WI38 (cell line): ENCODE data around the gene HOXA10.

Experiments used
- H3K4me3 ChIP-seq: 2 replicates; pipeline ENCODE4 v1.5.1; 2011; ENCODE audit warnings: low read depth, mild to moderate bottlenecking, control low read depth, low read length
- CTCF ChIP-seq: IDR thresholded peaks from 2 replicates; pipeline ENCODE4 v1.5.1; 2012; ENCODE audit warnings: low read depth, mild to moderate bottlenecking, control low read depth, low read length

Gene HOXA10

GRCh38 chr7:27209933-27210440, 35.9 kb upstream of the HOXA10 start:
- H3K4me3 ChIP-seq, result no peak overlapping the region
- TF ChIP-seq CTCF, result no peak

- no peak for TF ChIP-seq CTCF
- no peak overlapping the region for H3K4me3 ChIP-seq
Observed at GRCh38 chr7:27208998-27209397, 34.9 kb upstream of the HOXA10 start.

GRCh38 chr7:27207348-27207985, 33.3 kb upstream of the HOXA10 start:
- no peak overlapping the region for H3K4me3 ChIP-seq
- TF ChIP-seq CTCF, result no peak

- H3K4me3 ChIP-seq, result no peak overlapping the region
- TF ChIP-seq CTCF, result no peak
Observed at GRCh38 chr7:27205325-27206280, 31.5 kb upstream of the HOXA10 start.

- TF ChIP-seq CTCF, result no peak
- H3K4me3 ChIP-seq, result no peak overlapping the region
Observed at GRCh38 chr7:27204851-27205322, 30.8 kb upstream of the HOXA10 start.

- no peak for TF ChIP-seq CTCF
- H3K4me3 ChIP-seq, result no peak overlapping the region
Observed at GRCh38 chr7:27203964-27204594, 30.0 kb upstream of the HOXA10 start.
